Jurkat, Clone E6-1 (cell line): ENCODE results near the gene AIG1.
"Not testable (repeated sequence)": the region's sequence is repeated elsewhere in the genome, so short reads cannot be mapped to it uniquely, and the experiment has no call there.

Experiments
- DNase-seq: peaks from one replicate; pipeline ENCODE4 v3.0.0-alpha.2; 2011; ENCODE audit warnings: low read depth, low spot score
- H3K4me3 ChIP-seq: 2 replicates; pipeline ENCODE4 v1.5.1; 2011; ENCODE audit warnings: mild to moderate bottlenecking, low read length, control low read depth, moderate library complexity

Gene AIG1

GRCh38 chr6:143329323-143329722 lies 268.6 kb downstream of the AIG1 start:
- H3K4me3 ChIP-seq, result no peak overlapping the region
- no peak for DNase-seq

- no peak overlapping the region for H3K4me3 ChIP-seq
- no peak for DNase-seq
Measured at GRCh38 chr6:143331362-143331761, 270.7 kb downstream of the AIG1 start.

GRCh38 chr6:143332153-143332845 lies 271.6 kb downstream of the AIG1 start:
- no peak for DNase-seq
- H3K4me3 ChIP-seq, result no peak overlapping the region

- DNase-seq, result no peak
- no peak overlapping the region for H3K4me3 ChIP-seq
Measured at GRCh38 chr6:143333081-143333480, 272.4 kb downstream of the AIG1 start.

- DNase-seq, result no peak
- no peak overlapping the region for H3K4me3 ChIP-seq
Measured at GRCh38 chr6:143333749-143334520, 273.2 kb downstream of the AIG1 start.

GRCh38 chr6:143335865-143336264 lies 275.2 kb downstream of the AIG1 start:
- no peak overlapping the region for H3K4me3 ChIP-seq
- no peak for DNase-seq

- no peak for DNase-seq
- no peak overlapping the region for H3K4me3 ChIP-seq
Measured at GRCh38 chr6:143336446-143337152, 275.9 kb downstream of the AIG1 start.

GRCh38 chr6:143337201-143337949 lies 276.7 kb downstream of the AIG1 start:
- DNase-seq, result peak; percentile 16
- H3K4me3 ChIP-seq, result no peak overlapping the region

- DNase-seq, result no peak
- H3K4me3 ChIP-seq, result no peak overlapping the region
Measured at GRCh38 chr6:143339223-143339622, 278.5 kb downstream of the AIG1 start.

GRCh38 chr6:143345477-143345876 lies 284.8 kb downstream of the AIG1 start:
- H3K4me3 ChIP-seq, DNase-seq: not testable (repeated sequence)

GRCh38 chr6:143346004-143346403 lies 285.3 kb downstream of the AIG1 start:
- no peak for DNase-seq
- no peak overlapping the region for H3K4me3 ChIP-seq

GRCh38 chr6:143348531-143348930 lies 287.8 kb downstream of the AIG1 start:
- no peak for DNase-seq

GRCh38 chr6:143349530-143349929 lies 288.8 kb downstream of the AIG1 start:
- DNase-seq, result no peak
- H3K4me3 ChIP-seq, result no peak overlapping the region

More at GRCh38 chr6:143348531-143348930, 287.8 kb downstream of the AIG1 start:
- no peak overlapping the region for H3K4me3 ChIP-seq

- DNase-seq, result no peak
- H3K4me3 ChIP-seq, result no peak overlapping the region
Measured at GRCh38 chr6:143356101-143356880, 295.6 kb downstream of the AIG1 start.

- no peak for DNase-seq
- H3K4me3 ChIP-seq, result no peak overlapping the region
Measured at GRCh38 chr6:143357152-143357551, 296.5 kb downstream of the AIG1 start.

- H3K4me3 ChIP-seq, result no peak overlapping the region
- DNase-seq, result no peak
Measured at GRCh38 chr6:143357561-143358255, 297.0 kb downstream of the AIG1 start.

GRCh38 chr6:143361536-143362191 lies 301.0 kb downstream of the AIG1 start:
- DNase-seq, result no peak
- no peak overlapping the region for H3K4me3 ChIP-seq

- no peak for DNase-seq
- H3K4me3 ChIP-seq, result no peak overlapping the region
Measured at GRCh38 chr6:143362192-143362558, 301.5 kb downstream of the AIG1 start.
